Esophagus muscularis mucosa (tissue), 4 donors: ENCODE results near the gene ADAD2. TPM values are rescaled to one million over a fixed set of nuclear protein-coding genes. Genes with fewer than 3 reads are reported as not detected.
"Not testable (repeated sequence)": the region's sequence is repeated elsewhere in the genome, so short reads cannot be mapped to it uniquely, and the experiment has no call there.

Experiments
- DNase-seq: peaks from one replicate; pipeline ENCODE4 v3.0.0-alpha.2; 2017; ENCODE audit errors: extremely low spot score
- H3K27ac ChIP-seq, 4 donors: fragments of 200-600 bp; sonication (generic); replicated peaks in 1 of 4; 1 replicate in 3 of 4; 2 replicates in 1 of 4; pipeline ENCODE4 v1.5.1; 2016 to 2019; ENCODE audit warnings: mild to moderate bottlenecking in 1 of 4
- H3K27me3 ChIP-seq, 4 donors: fragments of 200-600 bp; sonication (generic); one replicate each; pipeline versions ENCODE4 v1.5.1 to v1.6.0; 2016 to 2019
- H3K36me3 ChIP-seq, 4 donors: fragments of 200-600 bp; sonication (generic); one replicate each; pipeline ENCODE4 v1.5.1; 2016 to 2019
- H3K4me1 ChIP-seq, 4 donors: fragments of 200-600 bp; sonication (generic); one replicate each; pipeline ENCODE4 v1.5.1; 2016 to 2019
- H3K4me3 ChIP-seq, 4 donors: fragments of 200-600 bp; sonication (generic); 1 replicate in 2 of 4; 2 replicates in 2 of 4; pipeline ENCODE4 v1.5.1; 2016 to 2019; ENCODE audit warnings: mild to moderate bottlenecking in 4 of 4, moderate library complexity in 1 of 4
- H3K9me3 ChIP-seq, 4 donors: fragments of 200-600 bp; sonication (generic); 1 replicate in 3 of 4; 2 replicates in 1 of 4; pipeline ENCODE4 v1.5.1; 2016 to 2019
- EP300 ChIP-seq: sonication (generic); formaldehyde crosslinking; IDR thresholded peaks from one replicate; pipeline ENCODE4 v1.6.1; 2017; ENCODE audit warnings: antibody characterized with exemption
- POLR2A ChIP-seq: fragments of 450-650 bp; IDR thresholded peaks from one replicate; pipeline ENCODE4 v1.6.1; 2017; ENCODE audit warnings: antibody characterized with exemption, moderate library complexity, mild to moderate bottlenecking, low read depth
- POLR2AphosphoS5 ChIP-seq, 2 donors: sonication (generic); formaldehyde crosslinking; IDR thresholded peaks; one replicate each; pipeline ENCODE4 v1.6.1; 2017; ENCODE audit warnings: antibody characterized with exemption in 2 of 2
- WGBS: methylation state at CpG from one replicate; pipeline ENCODE4 v1.1.5; 2018; 5-methylcytosine and 5-hydroxymethylcytosine counted together
- intact Hi-C: fragments of 100-400 bp; cut with DNase I; formaldehyde crosslinking; loops from one replicate; pipeline ENCODE4 v1.15.1; 2023
- total RNA-seq, 4 donors: library from RNA; depleted of rRNA; stranded (reverse); fragments of >200 nt; gene quantifications; one replicate each; pipeline versions ENCODE4 v1.1.0 to v1.2.1, GENCODE V29; 2016
- TF ChIP-seq, protein P1 (sequence below), 3 experiments: fragments of 200-600 bp in 2 of 3; fragments of 450-650 bp in 1 of 3; sonication (generic) in 2 of 3; IDR thresholded peaks; one replicate each; pipeline ENCODE4 v1.5.1; 2017 to 2019; ENCODE audit warnings: antibody characterized with exemption in 3 of 3, mild to moderate bottlenecking in 2 of 3, moderate library complexity in 1 of 3

ADAD2 gene
- total RNA-seq, 4 donors from 2014 or later: 0.42 to 0.83 (median 0.80) TPM; not detected in 1

DNA sequence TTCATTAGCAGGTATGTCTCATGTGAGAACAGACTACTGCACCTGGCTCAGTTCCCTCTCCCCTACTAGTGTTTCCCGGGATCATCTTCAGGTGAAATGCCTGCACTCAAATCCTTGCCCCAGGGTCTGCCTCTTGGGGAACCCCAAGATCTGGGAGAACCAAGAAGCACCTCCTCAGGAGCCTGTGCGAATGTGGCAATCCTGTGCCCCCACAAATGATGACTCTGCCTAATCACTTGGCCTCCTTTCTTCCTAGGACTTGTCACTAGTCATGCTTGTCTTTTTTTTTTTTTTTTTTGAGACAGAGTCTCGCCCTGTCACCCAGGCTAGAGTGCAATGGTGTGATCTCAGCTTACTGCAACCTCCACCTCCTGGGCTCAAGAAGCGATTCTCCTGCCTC is 21.7 kb downstream of the ADAD2 start:
- no peaks in the 10 kb centered on the region for H3K4me1 ChIP-seq
- WGBS: 95% methylated on average over 4 of the region's 4 CpGs
- intact Hi-C loops: no loop called here
- TF ChIP-seq, protein P1, sequence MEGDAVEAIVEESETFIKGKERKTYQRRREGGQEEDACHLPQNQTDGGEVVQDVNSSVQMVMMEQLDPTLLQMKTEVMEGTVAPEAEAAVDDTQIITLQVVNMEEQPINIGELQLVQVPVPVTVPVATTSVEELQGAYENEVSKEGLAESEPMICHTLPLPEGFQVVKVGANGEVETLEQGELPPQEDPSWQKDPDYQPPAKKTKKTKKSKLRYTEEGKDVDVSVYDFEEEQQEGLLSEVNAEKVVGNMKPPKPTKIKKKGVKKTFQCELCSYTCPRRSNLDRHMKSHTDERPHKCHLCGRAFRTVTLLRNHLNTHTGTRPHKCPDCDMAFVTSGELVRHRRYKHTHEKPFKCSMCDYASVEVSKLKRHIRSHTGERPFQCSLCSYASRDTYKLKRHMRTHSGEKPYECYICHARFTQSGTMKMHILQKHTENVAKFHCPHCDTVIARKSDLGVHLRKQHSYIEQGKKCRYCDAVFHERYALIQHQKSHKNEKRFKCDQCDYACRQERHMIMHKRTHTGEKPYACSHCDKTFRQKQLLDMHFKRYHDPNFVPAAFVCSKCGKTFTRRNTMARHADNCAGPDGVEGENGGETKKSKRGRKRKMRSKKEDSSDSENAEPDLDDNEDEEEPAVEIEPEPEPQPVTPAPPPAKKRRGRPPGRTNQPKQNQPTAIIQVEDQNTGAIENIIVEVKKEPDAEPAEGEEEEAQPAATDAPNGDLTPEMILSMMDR (IDR thresholded peaks at IDR 0.05): no peak
- TF ChIP-seq POLR2A (no peak), POLR2AphosphoS5 (IDR thresholded peaks at IDR 0.05) (no peak), EP300 (no peak)
- no peak for DNase-seq
- H3K9me3 ChIP-seq: no peaks in the 10 kb centered on the region
- H3K4me3 ChIP-seq: no peak overlapping the region
- no peaks in the 10 kb centered on the region for H3K36me3 ChIP-seq
- no peak overlapping the region for H3K27ac ChIP-seq
- H3K27me3 ChIP-seq: no peaks in the 10 kb centered on the region

DNA sequence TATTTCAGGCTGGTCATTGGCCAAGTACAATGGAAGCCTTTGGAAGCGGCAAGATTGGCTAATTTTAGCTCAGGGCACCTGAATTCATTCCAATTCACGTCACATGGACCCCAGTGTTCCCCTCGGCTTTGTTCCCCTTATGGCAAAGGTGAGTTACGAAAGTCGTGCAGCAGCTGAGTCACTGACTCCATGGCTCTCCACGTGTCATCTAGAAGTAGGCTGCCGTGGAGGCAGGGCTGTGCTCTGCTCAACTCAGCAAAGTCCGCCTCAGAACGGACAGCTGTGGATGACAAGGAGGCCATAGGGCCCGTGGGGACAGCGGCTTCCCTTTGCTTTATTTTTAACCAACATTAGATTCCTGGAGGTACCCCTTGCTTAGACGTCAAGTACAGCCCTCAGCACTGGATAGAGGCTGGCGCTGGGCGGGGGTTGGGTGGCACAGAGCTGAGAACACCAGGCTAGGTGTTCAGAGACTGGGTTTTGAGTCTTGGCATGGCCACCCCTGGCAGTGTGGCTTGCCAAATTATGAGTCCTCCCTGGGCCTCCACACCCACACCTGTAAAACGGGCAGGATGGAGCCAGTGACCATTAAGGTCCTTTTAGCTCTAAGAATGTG is 23.6 kb downstream of the ADAD2 start:
- H3K27ac ChIP-seq: no peak overlapping the region
- no peaks in the 10 kb centered on the region for H3K9me3 ChIP-seq
- no peak for DNase-seq
- 85% methylated on average over 11 of the region's 15 CpGs for WGBS
- H3K4me1 ChIP-seq: no peaks in the 10 kb centered on the region
- no peaks in the 10 kb centered on the region for H3K36me3 ChIP-seq
- TF ChIP-seq, protein P1 (IDR thresholded peaks at IDR 0.05): no peak
- TF ChIP-seq EP300 (no peak), POLR2AphosphoS5 (IDR thresholded peaks at IDR 0.05) (no peak), POLR2A (no peak)
- intact Hi-C loops: no loop called here
- H3K27me3 ChIP-seq: no peaks in the 10 kb centered on the region
- no peak overlapping the region for H3K4me3 ChIP-seq

DNA sequence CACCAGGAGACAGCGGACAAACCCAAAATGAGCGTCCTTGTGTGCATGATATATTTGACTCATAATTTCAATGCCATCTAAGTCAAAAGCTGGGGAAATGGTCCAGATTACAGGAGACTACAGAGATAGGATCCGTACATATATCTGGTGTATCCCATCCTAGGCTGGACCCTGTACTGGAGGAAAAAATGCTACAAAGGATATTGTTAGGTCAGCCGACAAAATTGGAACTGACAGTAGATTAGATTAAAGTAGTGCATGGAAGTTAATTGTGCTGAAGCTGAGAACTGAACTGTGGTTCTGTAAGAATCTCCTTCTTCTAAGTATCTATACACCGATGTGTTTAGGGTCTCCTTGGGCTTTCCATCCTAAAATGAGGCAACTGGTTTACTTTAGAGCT is 24.6 kb downstream of the ADAD2 start:
- Histone ChIP-seq H3K27me3 (no peaks in the 10 kb centered on the region), H3K4me3 (no peak overlapping the region), H3K36me3 (no peaks in the 10 kb centered on the region), H3K9me3 (no peaks in the 10 kb centered on the region), H3K27ac (no peak overlapping the region), H3K4me1 (no peaks in the 10 kb centered on the region)
- intact Hi-C loops: no loop called here
- TF ChIP-seq EP300 (no peak), POLR2A (no peak), POLR2AphosphoS5 (IDR thresholded peaks at IDR 0.05) (no peak)
- TF ChIP-seq, protein P1 (IDR thresholded peaks at IDR 0.05): no peak
- DNase-seq: no peak
- WGBS: 94% methylated on average over 5 of the region's 5 CpGs

DNA sequence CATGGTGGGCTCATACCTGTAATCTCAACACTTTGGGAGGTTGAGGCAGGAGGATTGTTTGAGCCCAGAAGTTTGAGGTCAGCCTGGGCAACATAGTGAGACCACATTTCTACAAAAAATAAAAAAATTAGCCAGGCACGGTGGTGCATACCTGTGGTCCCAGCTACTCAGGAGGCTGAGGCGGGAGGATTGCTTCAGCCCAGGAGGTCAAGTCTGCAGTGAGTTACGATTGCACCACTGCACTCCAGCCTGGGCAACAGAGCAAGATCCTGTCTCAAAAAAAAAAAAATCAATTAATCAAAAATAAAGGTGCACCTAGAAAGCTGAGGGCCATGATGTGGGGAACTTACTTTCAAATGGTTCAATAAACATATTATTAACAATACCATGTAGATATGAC is 25.2 kb downstream of the ADAD2 start:
- H3K4me1 ChIP-seq, H3K27me3 ChIP-seq, DNase-seq, H3K4me3 ChIP-seq, intact Hi-C loops, H3K9me3 ChIP-seq, H3K27ac ChIP-seq, H3K36me3 ChIP-seq: not testable (repeated sequence)
- 94% methylated on average over 3 of the region's 3 CpGs for WGBS

DNA sequence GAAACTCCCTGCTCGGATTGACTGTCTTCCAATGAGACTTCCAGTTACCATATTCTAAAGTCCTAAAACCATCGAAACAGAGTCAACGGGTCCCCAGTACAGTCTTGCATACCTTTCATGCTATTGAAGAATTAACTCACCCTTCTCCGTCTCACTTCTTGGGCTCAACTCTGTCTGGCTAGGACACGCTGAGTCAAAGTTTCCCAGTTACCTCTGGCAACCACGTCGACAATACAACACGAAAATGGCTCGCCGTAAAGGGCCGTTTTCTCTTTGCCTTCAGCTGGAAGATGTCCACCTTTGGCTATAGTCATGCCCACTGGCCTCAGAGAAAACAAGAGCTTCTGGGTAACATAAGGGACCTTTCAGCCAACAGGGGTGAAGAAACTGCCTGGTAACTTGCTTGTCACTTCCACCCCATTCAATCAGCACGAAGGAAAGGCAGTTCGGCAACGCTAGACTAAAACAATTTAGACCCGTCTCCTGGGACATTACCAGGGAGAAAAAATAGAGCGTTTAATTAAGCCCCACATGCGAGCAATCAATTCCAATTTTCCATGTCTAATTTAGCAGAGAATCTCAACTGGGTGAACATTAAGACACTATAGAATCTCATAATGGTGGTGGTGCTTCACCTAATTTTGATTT is 27.3 kb downstream of the ADAD2 start:
- no peak for DNase-seq
- Histone ChIP-seq H3K4me1 (no peaks in the 10 kb centered on the region), H3K9me3 (no peaks in the 10 kb centered on the region), H3K4me3 (no peak overlapping the region), H3K36me3 (no peaks in the 10 kb centered on the region), H3K27me3 (peaks cover 0 to 5% (median 0%) of the 10 kb centered on the region in 4 donors), H3K27ac (no peak overlapping the region)
- intact Hi-C loops: no loop called here
- TF ChIP-seq EP300 (no peak), POLR2AphosphoS5 (IDR thresholded peaks at IDR 0.05) (no peak), POLR2A (no peak)
- TF ChIP-seq, protein P1 (IDR thresholded peaks at IDR 0.05): no peak
- 81% methylated on average over 17 of the region's 17 CpGs for WGBS
